HK-2 (cell line): ENCODE measurements around the gene BMPR2.

ENCODE experiments used
- DNase-seq: peaks from one replicate; pipeline ENCODE4 v3.0.0-alpha.2; 2018; ENCODE audit not compliant: unreplicated experiment

The BMPR2 gene

GRCh38 chr2:202599911-202600310 lies 223.8 kb downstream of the BMPR2 start:
- no peak for DNase-seq

- DNase-seq = no peak
Measured at GRCh38 chr2:202604699-202605098, 228.6 kb downstream of the BMPR2 start.

- DNase-seq = no peak
Measured at GRCh38 chr2:202605174-202605573, 229.0 kb downstream of the BMPR2 start.

- no peak for DNase-seq
Measured at GRCh38 chr2:202608142-202608852, 232.2 kb downstream of the BMPR2 start.

GRCh38 chr2:202609381-202610145 lies 233.4 kb downstream of the BMPR2 start:
- DNase-seq = no peak

- DNase-seq = no peak
Measured at GRCh38 chr2:202610380-202610779, 234.3 kb downstream of the BMPR2 start.

- DNase-seq = no peak
Measured at GRCh38 chr2:202612145-202612544, 236.0 kb downstream of the BMPR2 start.

GRCh38 chr2:202613479-202613878 lies 237.4 kb downstream of the BMPR2 start:
- no peak for DNase-seq
